Lung (tissue), 12 donors: Measurements from ENCODE around the gene TTC28. TPM values are rescaled to one million over a fixed set of nuclear protein-coding genes. Genes with fewer than 3 reads are reported as not detected.
A peak's percentile ranks its signal among the peaks of the same experiment; 100 is the strongest.
"Not testable (repeated sequence)": the region's sequence is repeated elsewhere in the genome, so short reads cannot be mapped to it uniquely, and the experiment has no call there.

Experiments
- ATAC-seq: fragments of 200-7000 bp; cut with Tn5 transposase; one replicate; pipeline ENCODE4 v1.9.1; 2020; ENCODE audit warnings: moderate number of reproducible peaks; ENCODE audit not compliant: insufficient read depth, low FRiP score
- DNase-seq, 3 donors: peaks; one replicate each; pipeline ENCODE4 v3.0.0-alpha.2; 2013 to 2017
- H3K27ac ChIP-seq, 2 donors: one replicate each; pipeline ENCODE4 v1.5.1; 2013; ENCODE audit warnings: mild to moderate bottlenecking in 2 of 2, moderate library complexity in 2 of 2, control low read depth in 1 of 2, inconsistent platforms in 1 of 2, low read depth in 1 of 2, low read length in 1 of 2
- H3K27me3 ChIP-seq, 3 donors: one replicate each; pipeline ENCODE4 v1.5.1; 2013; ENCODE audit warnings: low read length in 2 of 3; ENCODE audit not compliant: control insufficient read depth in 3 of 3, insufficient read depth in 3 of 3
- H3K36me3 ChIP-seq, 4 donors: one replicate each; pipeline ENCODE4 v1.5.1; 2013; ENCODE audit warnings: low read length in 4 of 4, mild to moderate bottlenecking in 1 of 4, moderate library complexity in 1 of 4; ENCODE audit not compliant: control insufficient read depth in 4 of 4, insufficient read depth in 4 of 4
- H3K4me1 ChIP-seq, 5 donors: one replicate each; pipeline ENCODE4 v1.5.1; 2013; ENCODE audit warnings: low read length in 5 of 5, mild to moderate bottlenecking in 2 of 5, moderate library complexity in 1 of 5; ENCODE audit not compliant: control insufficient read depth in 5 of 5, insufficient read depth in 5 of 5
- H3K4me3 ChIP-seq: one replicate; pipeline ENCODE4 v1.5.1; 2013; ENCODE audit warnings: mild to moderate bottlenecking, control low read depth, moderate library complexity
- H3K9ac ChIP-seq, 2 donors: one replicate each; pipeline ENCODE4 v1.5.1; 2013; ENCODE audit warnings: low read length in 2 of 2, control low read depth in 1 of 2; ENCODE audit not compliant: insufficient read depth in 1 of 2
- H3K9me3 ChIP-seq, 4 donors: one replicate each; pipeline ENCODE4 v1.5.1; 2013; ENCODE audit warnings: low read length in 3 of 4, mild to moderate bottlenecking in 1 of 4, moderate library complexity in 1 of 4; ENCODE audit not compliant: control insufficient read depth in 4 of 4, insufficient read depth in 3 of 4
- CTCF ChIP-seq: IDR thresholded peaks from 2 replicates; pipeline ENCODE4 v1.5.1; 2012; ENCODE audit warnings: mild to moderate bottlenecking; ENCODE audit errors: control extremely low read depth, extremely low read depth
- WGBS, 2 donors: extraction: QIAGEN DNeasy Blood & Tissue Kit; methylation state at CpG; one replicate each; pipeline ENCODE4 v1.1.7; 2013; 5-methylcytosine and 5-hydroxymethylcytosine counted together
- polyA plus RNA-seq, 2 donors: library from polyadenylated mRNA; stranded (reverse); fragments of 200-250 nt; gene quantifications; one replicate each; pipeline ENCODE4 v1.2.1, GENCODE V29; 2013
- total RNA-seq, 2 donors: library from RNA; depleted of rRNA in 1 of 2; stranded (reverse); fragments of >200 nt in 1 of 2; gene quantifications; one replicate each; pipeline ENCODE4 v1.2.1, GENCODE V29; 2014 to 2021
- donor health status: control.
- donor health status: control.
- donor health status: Bipolar disorder and iron deficiency.
- donor health status: healthy.
- donor health status: DM: yes; HTN: yes; CAD: no.

Gene TTC28
- total and polyA plus RNA-seq, 4 donors, result 4.7 to 72.2 (median 24.8) TPM

- DNase-seq, result peak in 2 of 3 donors; percentile 16 to 21
Measured at GRCh38 chr22:28674121-28674563, 5.5 kb downstream of the TTC28 start.

GRCh38 chr22:28670756-28671155 lies 8.9 kb downstream of the TTC28 start:
- Histone ChIP-seq H3K4me1 (no peaks in the 10 kb centered on the region), H3K36me3 (no peaks in the 10 kb centered on the region), H3K27ac (no peak overlapping the region), H3K4me3 (no peak overlapping the region), H3K27me3 (no peaks in the 10 kb centered on the region), H3K9ac (no peak overlapping the region), H3K9me3 (no peaks in the 10 kb centered on the region)
- 82 to 83% methylated on average over 3 of the region's 3 CpGs for WGBS, 2 donors
- no peak for TF ChIP-seq CTCF
- ATAC-seq (no peak), DNase-seq (no peak)

More at GRCh38 chr22:28674121-28674563, 5.5 kb downstream of the TTC28 start:
- Histone ChIP-seq H3K36me3 (no peaks in the 10 kb centered on the region), H3K4me3 (no peak overlapping the region), H3K9ac (no peak overlapping the region), H3K4me1 (peaks cover 0 to 3% (median 0%) of the 10 kb centered on the region in 5 donors), H3K27ac (no peak overlapping the region), H3K9me3 (no peaks in the 10 kb centered on the region), H3K27me3 (no peaks in the 10 kb centered on the region)
- no peak for ATAC-seq
- no peak for TF ChIP-seq CTCF
- 36 to 53% methylated on average over 3 of the region's 3 CpGs for WGBS, 2 donors

DNA sequence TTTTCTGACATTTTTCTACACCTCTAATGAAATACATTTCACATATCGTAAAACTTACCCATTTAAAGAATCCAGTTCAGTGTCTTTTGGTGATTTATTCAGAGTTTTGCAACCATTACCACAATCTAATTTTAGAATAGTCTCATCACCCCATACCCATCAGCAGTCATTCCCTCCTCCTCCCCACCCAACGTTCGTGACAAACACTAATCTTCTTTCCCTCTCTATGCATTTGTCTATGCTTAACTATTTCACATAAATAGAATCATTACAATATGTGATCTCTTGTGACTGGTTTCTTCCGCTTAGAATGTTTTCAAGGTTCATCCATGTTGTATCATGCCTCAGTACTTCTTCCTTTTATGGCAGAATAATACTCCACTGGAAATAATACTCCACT lies 9.5 kb downstream of the TTC28 start:
- DNase-seq, result no peak
- no peaks in the 10 kb centered on the region for H3K36me3 ChIP-seq
- ATAC-seq, result no peak
- no peaks in the 10 kb centered on the region for H3K4me1 ChIP-seq
- H3K9ac ChIP-seq, result no peak overlapping the region
- H3K9me3 ChIP-seq, result no peaks in the 10 kb centered on the region
- no peak overlapping the region for H3K4me3 ChIP-seq
- H3K27ac ChIP-seq, result no peak overlapping the region
- WGBS, 2 donors, result 56 to 69% methylated on average over 4 of the region's 4 CpGs
- TF ChIP-seq CTCF, result no peak
- no peaks in the 10 kb centered on the region for H3K27me3 ChIP-seq

GRCh38 chr22:28669387-28669786 lies 10.3 kb downstream of the TTC28 start:
- no peak for ATAC-seq
- TF ChIP-seq CTCF, result no peak

DNA sequence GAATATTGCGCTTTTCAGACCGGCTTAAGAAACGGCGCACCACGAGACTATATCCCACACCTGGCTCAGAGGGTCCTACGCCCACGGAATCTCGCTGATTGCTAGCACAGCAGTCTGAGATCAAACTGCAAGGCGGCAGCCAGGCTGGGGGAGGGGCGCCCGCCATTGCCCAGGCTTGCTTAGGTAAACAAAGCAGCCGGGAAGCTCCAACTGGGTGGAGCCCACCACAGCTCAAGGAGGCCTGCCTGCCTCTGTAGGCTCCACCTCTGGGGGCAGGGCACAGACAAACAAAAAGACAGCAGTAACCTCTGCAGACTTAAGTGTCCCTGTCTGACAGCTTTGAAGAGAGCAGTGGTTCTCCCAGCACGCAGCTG lies 16.1 kb downstream of the TTC28 start:
- H3K27ac ChIP-seq, H3K9ac ChIP-seq, H3K4me1 ChIP-seq, ATAC-seq, DNase-seq, H3K27me3 ChIP-seq, H3K36me3 ChIP-seq, H3K4me3 ChIP-seq, H3K9me3 ChIP-seq: not testable (repeated sequence)
- WGBS, 2 donors, result no CpG with 5 or more reads among the region's 13 CpGs

More at GRCh38 chr22:28669387-28669786, 10.3 kb downstream of the TTC28 start:
- H3K36me3 ChIP-seq, result no peaks in the 10 kb centered on the region
- H3K27me3 ChIP-seq, result no peaks in the 10 kb centered on the region
- H3K27ac ChIP-seq, result no peak overlapping the region
- H3K9me3 ChIP-seq, result no peaks in the 10 kb centered on the region
- H3K4me1 ChIP-seq, result no peaks in the 10 kb centered on the region
- WGBS, 2 donors, result 73 to 85% methylated on average over 2 of the region's 2 CpGs
- no peak overlapping the region for H3K4me3 ChIP-seq
- no peak overlapping the region for H3K9ac ChIP-seq
- DNase-seq, result no peak
